H1 (cell line): ENCODE results near the gene RIMS1. TPM values are rescaled to one million over a fixed set of nuclear protein-coding genes. Genes with fewer than 3 reads are reported as not detected.

Source experiments
- CTBP2 ChIP-seq: IDR thresholded peaks from 2 replicates; pipeline ENCODE4 v1.7.0; 2011; ENCODE audit warnings: borderline replicate concordance, mild to moderate bottlenecking, moderate library complexity, mixed read lengths, low read length; ENCODE audit not compliant: insufficient read depth, insufficient read length
- HDAC6 ChIP-seq: IDR thresholded peaks from one replicate; pipeline ENCODE4 v1.7.1; 2012; ENCODE audit warnings: low read depth, mild to moderate bottlenecking, inconsistent platforms, low read length, moderate library complexity
- USF2 ChIP-seq: IDR thresholded peaks from 2 replicates; pipeline ENCODE4 v1.6.1; 2011; ENCODE audit warnings: low read length, improper control_type of control experiment
- polyA plus RNA-seq, 7 experiments: library from polyadenylated mRNA; depleted of rRNA in 3 of 7; stranded (reverse) in 5 of 7; unstranded in 2 of 7; fragments of >200 nt in 5 of 7; fragments of 200-250 nt in 2 of 7; gene quantifications; 1 replicate in 5 of 7; 2 replicates in 1 of 7; 4 replicates in 1 of 7; pipeline versions ENCODE4 v1.2.1 to v1.2.3, GENCODE V29; 2011 to 2013; ENCODE audit warnings: missing spikeins in 2 of 7, mixed read lengths in 2 of 7
- total RNA-seq: library from RNA; stranded (reverse); fragmentation: NEBNext Ultra II Directional; extraction: Animal tissue kit (Norgen Biotek cat#: 25700); gene quantifications from 2 replicates; pipeline ENCODE4 v1.2.1, GENCODE V29; 2021

The RIMS1 gene
- total and polyA plus RNA-seq, 2 of the 8 experiments (the other 6 are each of a cell fraction or from before 2014, with no cell fraction given), result 0.63 to 2.3 TPM

DNA sequence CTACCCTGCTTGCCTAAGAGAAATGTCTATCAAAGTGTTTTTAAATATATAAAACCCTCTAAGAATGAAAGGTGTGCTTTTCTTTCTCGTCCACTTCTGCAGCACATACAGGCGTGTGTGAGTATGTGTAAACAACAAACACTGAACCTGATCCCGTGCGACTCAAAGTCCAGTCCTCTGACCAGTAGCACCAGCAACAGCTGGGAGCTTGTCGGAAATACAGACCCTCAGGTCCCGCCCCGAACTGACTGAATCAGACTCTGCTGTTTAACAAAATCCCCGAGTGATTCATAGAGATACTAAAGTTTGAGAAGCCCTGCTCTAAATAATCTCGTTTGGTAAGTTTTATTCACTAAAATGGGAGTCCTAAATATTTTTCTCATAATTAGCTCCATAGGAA, 527.5 kb downstream of the RIMS1 start (continued):
- TF ChIP-seq USF2 (no peak), HDAC6 (no peak), CTBP2 (no peak)
- TF ChIP-seq, all 59 proteins: peak for 0
